Lower lobe of right lung (tissue), 2 donors: Measurements from ENCODE around the gene TMA7B. TPM values are rescaled to one million over a fixed set of nuclear protein-coding genes. Genes with fewer than 3 reads are reported as not detected.

ENCODE experiments used
- ATAC-seq, 2 donors: fragments of 200-7000 bp; cut with Tn5 transposase; one replicate each; pipeline ENCODE4 v1.9.1; 2020 to 2022; ENCODE audit warnings: mild to moderate bottlenecking in 2 of 2, moderate library complexity in 2 of 2
- DNase-seq: peaks from one replicate; pipeline ENCODE4 v3.0.0-alpha.2; 2020
- H3K27ac ChIP-seq: fragments of 200-600 bp; one replicate; pipeline ENCODE4 v1.8.0; 2022
- H3K27me3 ChIP-seq: fragments of 200-600 bp; one replicate; pipeline ENCODE4 v1.8.0; 2022; ENCODE audit warnings: low read depth
- H3K36me3 ChIP-seq: fragments of 200-600 bp; one replicate; pipeline ENCODE4 v1.8.0; 2022; ENCODE audit warnings: mild to moderate bottlenecking
- H3K4me1 ChIP-seq: fragments of 200-600 bp; one replicate; pipeline ENCODE4 v1.8.0; 2022
- H3K4me3 ChIP-seq: fragments of 200-600 bp; one replicate; pipeline ENCODE4 v1.8.0; 2022; ENCODE audit warnings: mild to moderate bottlenecking
- H3K9me3 ChIP-seq: fragments of 200-600 bp; one replicate; pipeline ENCODE4 v1.8.0; 2022
- intact Hi-C: fragments of 100-400 bp; cut with DNase I; formaldehyde crosslinking; loops from one replicate; pipeline ENCODE4 v1.11.0; 2022
- total RNA-seq: library from RNA; stranded (reverse); fragmentation: NEBNext Ultra II Directional; extraction: Animal tissue kit (Norgen Biotek cat#: 25700); gene quantifications from one replicate; pipeline ENCODE4 v1.2.1, GENCODE V29; 2021
- TF ChIP-seq, protein P1 (sequence below): fragments of 200-600 bp; IDR thresholded peaks from one replicate; pipeline ENCODE4 v1.8.0; 2022; ENCODE audit warnings: antibody characterized with exemption, mild to moderate bottlenecking
- donor health status: DM: no; HTN: yes; CAD: no; lungs with severe emphysema.

The TMA7B gene
- total RNA-seq, 1 donor from 2014 or later = 1.4 TPM

DNA sequence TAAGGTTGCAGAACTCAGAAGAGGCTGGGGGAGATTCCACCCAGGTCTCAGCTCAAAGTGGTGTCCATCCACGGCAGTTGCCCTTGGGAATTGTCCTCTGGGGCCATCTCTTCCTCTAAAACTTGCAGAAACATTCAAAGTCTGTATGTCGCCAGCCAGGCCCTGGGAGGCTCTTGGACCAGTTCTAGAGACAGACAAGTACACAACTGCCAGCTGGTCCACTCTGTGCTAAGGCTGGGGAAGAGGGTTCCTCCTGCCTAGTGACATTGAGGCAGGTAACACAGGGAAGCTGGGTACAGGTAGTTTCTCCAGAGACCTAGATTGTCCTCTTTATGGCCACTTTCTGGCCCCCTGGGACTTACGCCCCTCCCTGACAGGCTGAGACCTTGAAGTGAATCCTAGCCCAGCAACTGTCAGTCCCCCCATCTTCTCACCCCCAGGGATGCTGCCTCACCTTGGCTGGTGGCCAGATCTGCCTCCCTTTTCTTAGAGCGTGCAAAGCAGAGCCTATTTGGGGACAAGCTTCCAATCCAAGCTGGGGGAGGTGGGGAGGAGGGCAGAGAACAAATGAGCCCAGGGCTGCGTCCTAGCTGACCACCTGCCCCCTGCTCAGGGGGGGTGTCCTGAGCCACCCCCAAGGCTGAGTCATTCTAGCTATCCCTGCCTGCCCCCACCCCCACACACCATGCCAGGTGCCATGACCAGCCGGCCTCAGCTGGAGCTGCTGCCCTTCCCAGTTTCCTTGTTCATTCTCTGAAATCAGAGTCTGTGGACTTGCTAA, 42.9 kb downstream of the TMA7B start:
- Histone ChIP-seq H3K27ac (no peak overlapping the region), H3K4me3 (no peak overlapping the region), H3K4me1 (no peaks in the 10 kb centered on the region), H3K9me3 (no peaks in the 10 kb centered on the region), H3K36me3 (no peaks in the 10 kb centered on the region), H3K27me3 (peaks cover 11% of the 10 kb centered on the region)
- intact Hi-C loops = no loop called here
- no peak for DNase-seq
- TF ChIP-seq, protein P1, sequence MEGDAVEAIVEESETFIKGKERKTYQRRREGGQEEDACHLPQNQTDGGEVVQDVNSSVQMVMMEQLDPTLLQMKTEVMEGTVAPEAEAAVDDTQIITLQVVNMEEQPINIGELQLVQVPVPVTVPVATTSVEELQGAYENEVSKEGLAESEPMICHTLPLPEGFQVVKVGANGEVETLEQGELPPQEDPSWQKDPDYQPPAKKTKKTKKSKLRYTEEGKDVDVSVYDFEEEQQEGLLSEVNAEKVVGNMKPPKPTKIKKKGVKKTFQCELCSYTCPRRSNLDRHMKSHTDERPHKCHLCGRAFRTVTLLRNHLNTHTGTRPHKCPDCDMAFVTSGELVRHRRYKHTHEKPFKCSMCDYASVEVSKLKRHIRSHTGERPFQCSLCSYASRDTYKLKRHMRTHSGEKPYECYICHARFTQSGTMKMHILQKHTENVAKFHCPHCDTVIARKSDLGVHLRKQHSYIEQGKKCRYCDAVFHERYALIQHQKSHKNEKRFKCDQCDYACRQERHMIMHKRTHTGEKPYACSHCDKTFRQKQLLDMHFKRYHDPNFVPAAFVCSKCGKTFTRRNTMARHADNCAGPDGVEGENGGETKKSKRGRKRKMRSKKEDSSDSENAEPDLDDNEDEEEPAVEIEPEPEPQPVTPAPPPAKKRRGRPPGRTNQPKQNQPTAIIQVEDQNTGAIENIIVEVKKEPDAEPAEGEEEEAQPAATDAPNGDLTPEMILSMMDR = no peak
- ATAC-seq = no peak

DNA sequence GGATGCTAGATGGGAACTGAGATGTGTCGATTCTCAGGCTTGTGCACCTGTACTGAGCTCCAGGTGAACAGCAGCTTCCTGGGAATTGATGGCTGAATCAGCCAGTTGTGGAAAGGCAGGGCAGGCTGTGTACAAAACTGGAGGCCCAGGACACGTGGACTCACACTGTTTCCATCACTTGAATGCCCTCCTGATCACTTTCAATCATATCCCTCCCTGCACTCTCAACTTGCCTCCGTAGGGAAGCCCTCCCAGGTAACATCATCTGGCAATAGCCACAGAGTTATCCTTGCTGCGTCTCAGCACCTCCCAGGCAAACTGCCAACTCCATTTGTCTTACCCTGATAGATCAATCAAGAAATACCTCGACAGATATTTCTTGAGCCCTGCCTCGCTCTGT, 44.6 kb downstream of the TMA7B start:
- ATAC-seq (no peak), DNase-seq (no peak)
- peaks cover 22% of the 10 kb centered on the region for H3K27me3 ChIP-seq
- TF ChIP-seq, protein P1 = no peak
- H3K27ac ChIP-seq = no peak overlapping the region
- no peaks in the 10 kb centered on the region for H3K9me3 ChIP-seq
- intact Hi-C loops = no loop called here
- H3K4me3 ChIP-seq = no peak overlapping the region
- H3K36me3 ChIP-seq = no peaks in the 10 kb centered on the region
- H3K4me1 ChIP-seq = no peaks in the 10 kb centered on the region

DNA sequence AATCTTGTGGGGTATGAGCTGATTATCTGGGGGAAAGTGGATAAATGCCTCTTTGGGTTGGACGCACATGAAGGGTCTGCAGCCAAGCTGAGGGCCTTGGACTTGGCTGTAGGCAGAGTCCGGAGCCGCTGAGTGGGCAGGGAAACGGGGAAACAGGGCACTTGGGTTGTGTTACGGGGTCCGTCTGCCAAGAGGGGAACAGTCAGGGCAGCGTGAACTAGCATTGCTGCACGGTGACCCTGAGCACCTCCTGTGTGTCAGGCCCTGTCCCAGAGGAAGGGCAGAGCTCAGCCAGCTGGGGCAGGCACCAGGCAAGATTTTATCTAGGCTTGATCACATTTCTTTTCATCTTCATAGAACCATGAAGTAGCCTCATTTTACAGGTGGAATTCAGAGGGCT, 46.4 kb downstream of the TMA7B start:
- intact Hi-C loops = no loop called here
- TF ChIP-seq, protein P1 = no peak
- Histone ChIP-seq H3K4me1 (no peaks in the 10 kb centered on the region), H3K36me3 (no peaks in the 10 kb centered on the region), H3K4me3 (no peak overlapping the region), H3K9me3 (no peaks in the 10 kb centered on the region), H3K27ac (no peak overlapping the region), H3K27me3 (peaks cover 34% of the 10 kb centered on the region)
- DNase-seq (no peak), ATAC-seq (no peak)

DNA sequence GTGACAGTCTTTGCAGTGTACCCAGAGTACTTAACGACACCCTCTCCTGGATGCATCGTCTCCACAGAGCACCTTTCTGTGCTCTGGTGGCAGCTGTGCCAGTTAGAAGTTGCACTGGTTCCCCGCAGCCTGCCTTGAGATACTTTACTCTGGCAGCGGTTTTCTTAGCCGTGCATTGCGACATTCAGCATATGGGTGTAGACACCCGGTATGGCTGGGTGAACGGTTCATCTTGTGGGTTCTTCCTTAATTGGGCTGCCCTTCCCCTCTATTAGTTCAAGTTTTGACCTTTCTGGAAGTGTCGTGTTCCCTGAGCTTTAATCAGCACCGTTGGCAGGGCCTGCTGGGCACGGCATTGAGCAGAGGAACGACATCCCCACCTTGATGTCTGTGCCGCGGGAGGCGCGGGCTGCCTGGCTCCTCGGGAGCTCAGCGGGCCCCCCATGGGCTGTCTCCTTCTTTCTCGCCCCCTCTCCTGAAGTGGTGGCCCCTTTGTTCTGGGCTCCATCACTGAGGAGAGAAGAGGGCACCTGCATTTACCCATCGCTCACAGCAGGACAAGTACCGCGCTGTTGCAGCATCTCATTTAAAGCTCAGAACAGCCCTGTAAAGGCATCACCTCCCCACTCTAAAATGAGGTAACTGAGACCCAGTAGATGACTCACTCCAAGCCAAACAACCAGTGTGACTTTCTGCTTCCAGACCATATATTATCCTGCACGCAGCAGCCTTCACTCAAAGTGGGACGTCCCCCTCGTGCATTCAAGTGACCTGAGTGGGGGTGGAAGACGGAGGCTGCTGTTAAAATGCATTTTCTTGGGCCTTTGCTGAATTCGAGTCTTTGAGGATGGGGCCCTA, 47.9 kb downstream of the TMA7B start:
- Histone ChIP-seq H3K9me3 (no peaks in the 10 kb centered on the region), H3K4me1 (no peaks in the 10 kb centered on the region), H3K36me3 (no peaks in the 10 kb centered on the region), H3K27me3 (peaks cover 39% of the 10 kb centered on the region), H3K4me3 (no peak overlapping the region), H3K27ac (no peak overlapping the region)
- intact Hi-C loops = no loop called here
- ATAC-seq (peak; percentile 46 to 70), DNase-seq (peak; percentile 58)
- TF ChIP-seq, protein P1 = no peak

DNA sequence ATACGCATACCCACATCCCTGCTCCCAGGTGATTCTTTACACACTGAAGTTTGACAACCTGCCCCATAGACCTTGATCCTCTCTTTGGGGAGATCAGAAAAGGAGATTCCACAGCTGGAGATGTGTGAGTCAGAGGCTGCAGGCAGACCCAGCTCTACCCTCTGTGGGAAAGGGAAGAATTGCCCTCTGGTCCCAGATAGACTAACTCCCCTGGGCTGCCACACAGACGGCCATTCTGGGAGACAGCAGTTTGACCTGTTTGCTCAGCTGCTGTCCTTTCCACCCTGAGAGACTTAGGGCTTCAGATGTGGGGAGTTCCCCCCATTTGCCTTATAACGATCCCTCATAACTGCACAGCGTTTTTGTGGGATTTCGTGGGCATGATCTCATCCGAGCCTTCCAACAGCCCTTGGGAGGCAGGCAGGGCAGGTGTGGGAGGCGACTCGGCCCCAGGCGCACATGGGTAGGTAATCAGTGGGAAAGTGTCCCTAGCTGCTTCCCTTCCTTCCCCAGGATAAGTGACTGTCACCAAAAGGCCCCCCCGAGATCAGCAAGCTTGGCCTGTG, 48.6 kb downstream of the TMA7B start:
- Histone ChIP-seq H3K36me3 (no peaks in the 10 kb centered on the region), H3K27me3 (peaks cover 36% of the 10 kb centered on the region), H3K27ac (no peak overlapping the region), H3K4me1 (no peaks in the 10 kb centered on the region), H3K4me3 (no peak overlapping the region), H3K9me3 (no peaks in the 10 kb centered on the region)
- intact Hi-C loops = no loop called here
- TF ChIP-seq, protein P1 = no peak
- ATAC-seq = no peak
- DNase-seq = peak; percentile 14
